Central memory CD8-positive, alpha-beta T cell (primary cell): ENCODE results near the gene PTPRC.

Experiments
- ATAC-seq: fragments of 150-1000 bp; cut with Tn5 transposase; replicated peaks from 2 replicates; pipeline ENCODE4 v1.10.0; 2022; ENCODE audit warnings: mild to moderate bottlenecking, moderate FRiP score, moderate number of reproducible peaks; ENCODE audit not compliant: poor library complexity, severe bottlenecking; ENCODE audit errors: extremely low read depth
- DNase-seq, 2 donors: peaks; one replicate each; pipeline ENCODE4 v3.0.0; 2021; ENCODE audit warnings: low spot score in 2 of 2
- H3K27ac Mint-ChIP-seq: one replicate; pipeline ENCODE4 v1.8.0; 2022; ENCODE audit warnings: low read depth, mild to moderate bottlenecking, moderate library complexity, mixed read lengths
- H3K27me3 Mint-ChIP-seq: one replicate; pipeline ENCODE4 v1.8.0; 2022; ENCODE audit warnings: mixed read lengths
- H3K36me3 Mint-ChIP-seq: one replicate; pipeline ENCODE4 v1.8.0; 2022; ENCODE audit warnings: mild to moderate bottlenecking, moderate library complexity, mixed read lengths; ENCODE audit not compliant: insufficient read depth
- H3K4me1 Mint-ChIP-seq: one replicate; pipeline ENCODE4 v1.8.0; 2022; ENCODE audit warnings: mixed read lengths
- H3K4me3 Mint-ChIP-seq: one replicate; pipeline ENCODE4 v1.8.0; 2022; ENCODE audit warnings: mild to moderate bottlenecking, moderate library complexity, mixed read lengths
- H3K9me3 Mint-ChIP-seq: one replicate; pipeline ENCODE4 v1.8.0; 2022; ENCODE audit warnings: mixed read lengths

The PTPRC gene

DNA sequence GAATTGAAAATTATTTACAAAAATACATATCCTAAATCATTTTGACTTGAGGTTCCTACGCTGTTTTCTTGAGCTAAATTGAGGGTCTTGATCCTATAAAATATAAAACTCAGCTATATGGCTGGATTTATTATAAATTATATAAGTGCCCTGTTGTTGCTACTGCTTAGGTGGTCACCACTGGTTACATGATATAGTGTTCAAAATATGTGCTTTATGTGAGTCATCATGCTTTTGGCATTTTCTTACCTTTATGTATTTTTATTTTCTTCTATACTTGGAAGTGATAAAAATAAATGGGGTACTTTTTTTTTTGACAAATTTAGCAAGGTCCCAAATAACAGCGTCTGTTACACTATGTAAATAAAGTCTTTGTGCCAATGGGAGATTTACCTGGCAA is 31.1 kb upstream of the PTPRC start:
- Mint-ChIP-seq H3K27me3 (no peaks in the 10 kb centered on the region), H3K4me1 (peaks cover 38% of the 10 kb centered on the region), H3K27ac (no peak overlapping the region), H3K9me3 (peaks cover 4% of the 10 kb centered on the region), H3K36me3 (peaks cover 2% of the 10 kb centered on the region), H3K4me3 (no peak overlapping the region)
- ATAC-seq (no peak), DNase-seq (no peak)

- no peak overlapping the region for H3K4me3 Mint-ChIP-seq
Measured at GRCh38 chr1:198610362-198610761, 28.5 kb upstream of the PTPRC start.

GRCh38 chr1:198611219-198611618 is 27.6 kb upstream of the PTPRC start:
- Mint-ChIP-seq H3K27ac (peak overlapping the region; percentile 86), H3K9me3 (peaks cover 4% of the 10 kb centered on the region), H3K36me3 (peaks cover 8% of the 10 kb centered on the region), H3K4me3 (peak overlapping the region; percentile 9), H3K27me3 (no peaks in the 10 kb centered on the region), H3K4me1 (peaks cover 65% of the 10 kb centered on the region)
- DNase-seq (no peak), ATAC-seq (no peak)

More at GRCh38 chr1:198610362-198610761, 28.5 kb upstream of the PTPRC start:
- H3K9me3 Mint-ChIP-seq: peaks cover 4% of the 10 kb centered on the region
- no peaks in the 10 kb centered on the region for H3K27me3 Mint-ChIP-seq
- H3K36me3 Mint-ChIP-seq: peaks cover 8% of the 10 kb centered on the region
- DNase-seq: no peak
- no peak for ATAC-seq
- peaks cover 60% of the 10 kb centered on the region for H3K4me1 Mint-ChIP-seq
- peak overlapping the region; percentile 86 for H3K27ac Mint-ChIP-seq

- Mint-ChIP-seq H3K9me3 (peaks cover 4% of the 10 kb centered on the region), H3K27ac (peak overlapping the region; percentile 99), H3K36me3 (peaks cover 8% of the 10 kb centered on the region), H3K27me3 (no peaks in the 10 kb centered on the region), H3K4me1 (peaks cover 66% of the 10 kb centered on the region), H3K4me3 (peak overlapping the region; percentile 84)
- DNase-seq: no peak
- ATAC-seq: peak; percentile 63
Measured at GRCh38 chr1:198612471-198613260, 26.2 kb upstream of the PTPRC start.

DNA sequence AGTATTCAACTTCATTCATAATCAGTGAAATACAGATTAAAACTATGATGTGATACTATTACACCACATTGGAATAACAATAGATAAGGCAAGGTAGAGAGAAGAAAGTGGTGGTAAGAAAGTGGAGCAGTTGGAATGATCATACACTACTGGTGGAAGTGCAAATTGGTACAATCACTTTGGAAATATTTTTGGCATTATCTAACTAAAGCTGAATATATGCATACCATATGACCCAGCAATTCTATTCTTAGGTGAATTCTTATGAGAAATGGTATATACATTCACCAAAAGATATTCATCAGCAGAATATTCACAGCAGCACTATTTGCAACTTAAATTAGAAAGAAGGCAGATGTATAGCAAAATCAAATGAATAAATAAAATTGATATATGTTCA is 21.4 kb upstream of the PTPRC start:
- no peak for ATAC-seq
- H3K9me3 Mint-ChIP-seq: no peaks in the 10 kb centered on the region
- H3K4me3 Mint-ChIP-seq: no peak overlapping the region
- H3K36me3 Mint-ChIP-seq: peaks cover 18% of the 10 kb centered on the region
- peak overlapping the region; percentile 99 for H3K27ac Mint-ChIP-seq
- H3K27me3 Mint-ChIP-seq: no peaks in the 10 kb centered on the region
- peaks cover 81% of the 10 kb centered on the region for H3K4me1 Mint-ChIP-seq
- DNase-seq: no peak

DNA sequence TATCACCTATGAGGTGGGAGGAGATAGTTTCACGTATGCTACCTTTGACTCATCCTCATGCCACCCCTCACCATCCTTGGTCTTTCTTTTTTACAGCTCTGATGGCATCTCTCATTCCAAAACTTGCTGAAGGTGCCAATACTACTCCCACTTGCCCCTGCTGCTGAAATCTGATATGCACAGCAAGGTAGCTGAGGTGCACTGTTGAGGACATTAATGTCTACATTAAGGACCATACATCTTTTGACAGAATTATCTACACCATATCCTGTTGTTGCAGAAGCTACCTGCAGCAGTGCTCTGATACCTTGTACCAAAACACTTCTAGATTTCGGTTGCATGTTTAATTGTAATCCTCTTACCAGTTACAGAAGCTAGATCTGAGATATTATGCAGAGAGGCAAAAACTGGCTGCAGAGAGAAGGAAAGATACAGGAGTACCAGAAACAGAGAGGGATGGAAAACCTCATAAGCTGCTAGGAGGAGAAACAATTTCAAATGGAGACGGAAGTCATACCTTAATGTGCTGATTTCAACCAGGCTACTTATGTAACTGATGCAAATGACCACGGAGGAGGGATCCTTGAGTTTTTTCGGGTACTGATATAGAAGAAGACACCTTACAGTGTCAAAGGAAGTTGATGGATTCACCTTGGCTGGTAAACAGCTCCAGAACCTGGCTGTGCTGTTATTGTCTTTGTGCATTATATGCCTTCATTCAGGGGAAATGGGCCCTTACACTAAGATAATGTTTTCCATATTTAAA is 19.3 kb upstream of the PTPRC start:
- Mint-ChIP-seq H3K36me3 (peaks cover 15% of the 10 kb centered on the region), H3K27me3 (no peaks in the 10 kb centered on the region), H3K9me3 (no peaks in the 10 kb centered on the region), H3K4me3 (peak overlapping the region; percentile 78), H3K27ac (peak overlapping the region; percentile 99), H3K4me1 (peaks cover 80% of the 10 kb centered on the region)
- ATAC-seq (no peak), DNase-seq (no peak)

DNA sequence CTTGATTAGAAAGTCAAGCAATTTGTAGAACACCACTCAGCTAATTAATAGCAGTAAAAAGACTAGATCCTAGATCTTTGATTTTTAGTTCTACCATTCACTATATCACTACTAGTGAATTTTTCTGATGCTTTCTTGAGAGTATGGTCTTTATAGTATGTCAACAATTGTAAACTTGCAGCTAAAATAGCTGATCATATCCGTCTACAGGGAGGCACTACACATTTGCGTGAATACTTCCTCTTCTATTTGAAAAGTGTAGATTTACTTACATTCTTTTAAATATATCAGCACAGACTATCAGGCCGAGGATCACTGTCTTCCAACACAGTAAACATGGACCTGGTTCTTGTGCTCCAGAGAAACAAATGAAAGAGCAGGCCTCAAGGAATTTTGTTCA is 18.6 kb upstream of the PTPRC start:
- H3K4me3 Mint-ChIP-seq: peak overlapping the region; percentile 78
- H3K9me3 Mint-ChIP-seq: no peaks in the 10 kb centered on the region
- ATAC-seq: peak; percentile 5
- no peaks in the 10 kb centered on the region for H3K27me3 Mint-ChIP-seq
- H3K36me3 Mint-ChIP-seq: peaks cover 15% of the 10 kb centered on the region
- H3K4me1 Mint-ChIP-seq: peaks cover 80% of the 10 kb centered on the region
- DNase-seq: no peak
- H3K27ac Mint-ChIP-seq: peak overlapping the region; percentile 99

DNA sequence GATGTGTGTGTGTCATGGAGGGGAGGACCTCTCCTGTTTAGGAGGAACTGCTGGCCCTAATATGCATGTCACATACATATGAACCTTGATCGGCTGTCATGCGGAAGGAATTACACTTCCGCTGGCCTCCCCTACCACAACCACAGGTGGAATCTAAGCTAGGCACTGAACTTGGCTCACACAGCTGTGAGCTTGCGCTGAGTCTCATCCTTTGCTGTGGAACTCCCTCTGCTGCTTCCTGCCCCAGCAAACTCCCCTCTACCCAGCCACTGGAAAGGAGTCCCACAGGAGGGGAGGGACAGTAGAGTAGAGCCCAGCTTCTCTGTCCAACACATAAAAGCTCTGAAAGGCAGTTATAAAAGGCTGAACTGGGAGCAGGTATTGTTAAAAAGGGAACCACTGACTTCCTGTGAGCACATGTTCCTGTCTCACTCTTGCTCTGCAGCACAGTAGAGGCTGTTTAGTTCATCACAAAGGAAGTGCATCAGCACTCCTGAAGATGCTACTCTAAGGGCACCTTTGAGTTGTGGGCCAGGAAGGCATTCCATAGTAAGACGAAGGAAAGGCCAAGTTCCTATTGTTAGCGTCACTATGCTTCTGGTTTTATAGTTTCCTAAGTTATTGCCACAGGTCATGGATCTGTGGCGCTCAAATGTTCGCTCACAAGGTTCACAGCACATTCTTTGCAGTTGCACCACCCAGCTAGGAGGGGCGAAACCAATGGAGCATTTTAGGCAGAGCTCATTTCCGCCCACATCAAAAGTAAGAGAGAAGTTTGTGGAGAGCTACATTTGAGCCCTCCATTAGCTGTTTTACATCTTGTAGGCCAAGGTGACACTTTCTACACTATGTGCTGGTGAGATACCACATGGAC is 17.7 kb upstream of the PTPRC start:
- H3K9me3 Mint-ChIP-seq: peaks cover 2% of the 10 kb centered on the region
- no peaks in the 10 kb centered on the region for H3K27me3 Mint-ChIP-seq
- H3K27ac Mint-ChIP-seq: peak overlapping the region; percentile 99
- DNase-seq (peak; percentile 41 to 70), ATAC-seq (peak; percentile 80)
- peak overlapping the region; percentile 78 for H3K4me3 Mint-ChIP-seq
- peaks cover 18% of the 10 kb centered on the region for H3K36me3 Mint-ChIP-seq
- peaks cover 80% of the 10 kb centered on the region for H3K4me1 Mint-ChIP-seq

GRCh38 chr1:198622001-198622400 is 16.8 kb upstream of the PTPRC start:
- H3K27ac Mint-ChIP-seq: peak overlapping the region; percentile 99
- DNase-seq (no peak), ATAC-seq (no peak)
- no peaks in the 10 kb centered on the region for H3K27me3 Mint-ChIP-seq
- peak overlapping the region; percentile 78 for H3K4me3 Mint-ChIP-seq
- peaks cover 18% of the 10 kb centered on the region for H3K36me3 Mint-ChIP-seq
- peaks cover 7% of the 10 kb centered on the region for H3K9me3 Mint-ChIP-seq
- peaks cover 87% of the 10 kb centered on the region for H3K4me1 Mint-ChIP-seq

- Mint-ChIP-seq H3K9me3 (peaks cover 7% of the 10 kb centered on the region), H3K27ac (peak overlapping the region; percentile 87), H3K36me3 (peaks cover 20% of the 10 kb centered on the region), H3K4me3 (no peak overlapping the region), H3K4me1 (peaks cover 93% of the 10 kb centered on the region), H3K27me3 (no peaks in the 10 kb centered on the region)
- ATAC-seq (no peak), DNase-seq (no peak)
Measured at GRCh38 chr1:198623752-198624647, 14.8 kb upstream of the PTPRC start.

DNA sequence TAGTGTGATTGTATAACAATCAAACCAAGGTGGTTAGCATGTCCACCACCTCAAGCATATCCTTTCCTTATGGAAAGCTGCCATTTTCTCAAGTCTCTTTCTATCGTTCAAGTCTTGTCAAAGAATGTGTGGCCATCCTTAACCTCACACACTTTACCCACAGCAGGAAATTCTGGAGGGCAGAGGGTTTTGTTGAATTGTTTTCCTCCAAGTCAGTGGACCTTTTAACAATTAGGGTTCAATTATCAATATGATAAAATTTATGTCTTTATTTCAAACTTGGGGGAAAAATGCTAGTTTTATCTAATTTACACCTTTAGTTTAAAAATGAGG is 14.2 kb upstream of the PTPRC start:
- Mint-ChIP-seq H3K27me3 (no peaks in the 10 kb centered on the region), H3K4me3 (no peak overlapping the region), H3K9me3 (peaks cover 7% of the 10 kb centered on the region), H3K27ac (peak overlapping the region; percentile 87), H3K36me3 (peaks cover 20% of the 10 kb centered on the region), H3K4me1 (peaks cover 93% of the 10 kb centered on the region)
- no peak for ATAC-seq
- no peak for DNase-seq
